GM23248 (cell line): ENCODE data around the gene MSX1.

ENCODE experiments used
- EZH2 ChIP-seq: fragments of 200-600 bp; sonication (generic); IDR thresholded peaks from 2 replicates; pipeline ENCODE4 v1.6.1; 2018; ENCODE audit warnings: antibody characterized with exemption, mild to moderate bottlenecking; ENCODE audit not compliant: insufficient read depth, poor library complexity, severe bottlenecking
- EZH2phosphoT487 ChIP-seq: fragments of 200-600 bp; sonication (generic); IDR thresholded peaks from 2 replicates; pipeline ENCODE4 v1.6.1; 2018; ENCODE audit warnings: antibody characterized with exemption, moderate library complexity, mild to moderate bottlenecking, low read depth; ENCODE audit not compliant: insufficient read depth

- no peak for TF ChIP-seq EZH2phosphoT487
- TF ChIP-seq EZH2 = no peak
Measured at GRCh38 chr4:4890574-4891255, 31.2 kb downstream of the MSX1 start.
